NK-92 (cell line): ENCODE data around the gene NDE1.
"Not testable (repeated sequence)": the region's sequence is repeated elsewhere in the genome, so short reads cannot be mapped to it uniquely, and the experiment has no call there.

Experiments used
- DNase-seq: peaks from one replicate; lab custom pipeline; 2025; ENCODE audit not compliant: unreplicated experiment; lab: John Stamatoyannopoulos, UW

NDE1 gene

DNA sequence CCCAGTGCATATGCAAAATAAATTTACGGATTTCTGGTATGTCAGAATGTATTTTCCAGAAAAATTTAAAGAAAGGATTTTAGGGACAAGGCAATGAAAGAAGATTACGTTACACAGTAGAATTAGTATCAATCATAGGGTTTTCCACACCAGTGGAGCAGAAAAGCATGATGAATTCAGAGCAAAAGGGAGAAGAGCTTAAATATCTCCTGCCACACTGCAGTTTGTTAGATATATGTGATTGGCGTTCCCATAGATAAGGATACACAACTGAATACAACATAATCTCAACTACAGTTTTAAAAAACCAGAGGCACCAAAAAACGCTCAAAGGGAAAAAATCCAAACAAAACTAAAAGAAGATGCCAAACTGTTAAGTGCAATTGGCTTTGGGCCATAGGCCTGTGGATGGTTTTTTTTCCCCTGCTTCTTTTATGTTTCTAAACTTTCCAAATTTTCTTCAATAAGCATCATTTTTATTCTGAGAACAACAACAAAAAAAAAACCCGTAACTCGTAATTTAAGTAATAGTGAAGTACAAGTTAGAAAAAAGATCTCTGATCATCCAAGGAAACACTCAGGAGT lies 29.3 kb upstream of the NDE1 start:
- no peak for DNase-seq

DNA sequence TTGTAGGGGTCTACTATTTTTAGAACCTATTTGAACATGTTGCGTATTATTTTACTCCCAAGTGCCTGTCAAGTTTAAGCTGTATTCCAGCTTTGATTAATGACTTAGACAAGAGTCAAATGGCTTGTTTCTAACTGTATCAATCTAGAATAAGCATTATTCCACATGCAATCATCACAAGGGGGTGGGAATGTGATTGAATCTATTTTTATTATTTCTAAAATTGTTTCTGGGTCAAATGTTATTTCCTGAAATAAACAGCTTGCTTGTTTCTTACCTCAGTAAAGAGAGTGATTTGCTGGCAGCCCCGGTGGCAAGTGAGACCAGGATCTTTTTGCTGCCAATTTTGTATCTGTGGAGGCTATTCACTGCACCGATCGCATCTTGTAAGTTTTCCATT lies 28.6 kb upstream of the NDE1 start:
- DNase-seq, result no peak

DNA sequence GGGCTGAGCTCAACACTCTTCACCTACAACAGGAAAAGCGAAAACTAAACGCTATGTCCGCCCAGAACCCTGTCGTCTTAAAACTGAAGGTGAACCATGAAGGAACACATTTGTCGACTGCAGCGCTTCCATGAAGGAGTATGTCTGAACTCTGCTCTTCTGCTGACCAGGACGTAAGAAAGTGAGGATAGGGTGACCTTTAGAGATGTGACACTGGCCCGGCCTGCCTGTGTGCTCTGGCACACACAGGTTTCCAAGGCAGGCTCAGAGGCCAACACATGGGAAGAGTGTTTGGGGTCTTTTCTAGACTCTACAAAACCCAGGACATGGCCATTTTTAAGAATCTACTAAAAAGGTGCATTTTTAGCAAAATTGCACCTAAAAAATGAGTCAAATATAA lies 28.2 kb upstream of the NDE1 start:
- DNase-seq, result no peak

DNA sequence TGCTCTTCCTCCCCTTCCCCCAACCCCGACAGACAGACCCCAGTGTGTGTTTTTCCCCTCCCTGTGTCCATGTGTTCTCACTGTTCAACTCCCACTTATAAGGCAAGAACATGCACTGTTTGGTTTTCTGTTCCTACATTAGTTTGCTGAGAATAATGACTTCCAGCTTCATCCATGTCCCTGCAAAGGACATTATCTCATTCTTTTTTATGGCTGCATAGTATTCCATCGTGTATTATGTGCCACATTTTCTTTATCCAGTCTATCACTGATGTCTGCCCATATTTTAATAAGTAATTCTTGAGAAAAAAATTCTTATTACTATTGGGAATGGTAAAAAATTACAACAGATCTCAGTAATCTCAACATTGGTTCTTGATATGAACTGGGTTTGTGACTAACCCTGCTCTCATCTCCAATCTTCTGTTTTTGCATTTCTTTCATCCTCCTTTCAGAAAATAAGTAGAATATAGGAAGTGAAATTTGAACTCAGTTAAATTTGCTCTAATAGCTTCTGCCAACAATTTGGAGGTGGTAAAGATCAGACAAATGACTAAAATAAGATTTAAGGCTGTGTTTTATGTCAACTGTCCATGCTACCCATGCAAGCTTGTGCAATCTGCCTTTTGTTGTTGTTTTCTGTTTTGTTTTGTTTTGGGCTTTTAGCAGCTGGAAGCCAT lies 18.2 kb upstream of the NDE1 start:
- no peak for DNase-seq

DNA sequence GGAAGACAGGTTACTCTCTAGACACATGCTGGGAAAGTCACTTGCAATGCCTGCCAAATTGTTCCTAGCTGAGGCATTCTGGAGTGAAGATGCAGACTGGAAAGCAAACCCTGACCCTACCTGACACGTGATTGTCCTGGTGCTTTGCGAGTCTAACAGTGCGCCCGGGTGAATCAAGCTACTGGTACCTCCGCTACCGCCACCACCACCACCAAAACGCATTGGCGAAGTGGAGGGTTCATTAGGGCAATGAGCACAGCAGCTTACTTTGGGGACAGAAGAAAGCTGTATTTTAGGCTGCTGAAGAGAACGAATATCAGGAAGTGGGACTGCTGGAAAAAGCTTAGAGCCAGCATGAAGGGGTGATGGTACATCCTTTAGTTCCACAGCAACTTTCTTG lies 14.1 kb upstream of the NDE1 start:
- DNase-seq, result no peak

DNA sequence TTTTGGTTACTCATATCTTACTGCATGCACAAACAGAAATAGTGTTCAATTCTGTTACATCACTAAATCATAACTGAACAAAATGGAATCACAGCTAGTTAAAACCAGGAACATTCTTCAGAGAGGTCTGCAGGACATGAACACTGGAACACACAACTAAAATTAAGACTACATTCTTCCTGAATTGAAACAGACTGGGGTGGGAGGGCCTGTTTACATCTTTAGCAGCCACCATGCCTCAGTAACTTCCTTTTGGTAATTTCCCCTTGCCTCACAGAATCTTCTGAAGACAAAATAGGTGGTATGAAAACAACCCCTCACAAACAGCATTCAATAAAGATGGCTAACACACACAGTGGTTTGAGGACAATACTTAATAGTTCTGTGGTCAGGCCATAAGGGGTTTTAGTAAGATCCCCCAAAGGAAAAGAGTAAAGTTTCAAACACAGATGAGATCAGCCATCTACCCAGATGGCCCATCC lies 13.6 kb upstream of the NDE1 start:
- DNase-seq, result no peak

DNA sequence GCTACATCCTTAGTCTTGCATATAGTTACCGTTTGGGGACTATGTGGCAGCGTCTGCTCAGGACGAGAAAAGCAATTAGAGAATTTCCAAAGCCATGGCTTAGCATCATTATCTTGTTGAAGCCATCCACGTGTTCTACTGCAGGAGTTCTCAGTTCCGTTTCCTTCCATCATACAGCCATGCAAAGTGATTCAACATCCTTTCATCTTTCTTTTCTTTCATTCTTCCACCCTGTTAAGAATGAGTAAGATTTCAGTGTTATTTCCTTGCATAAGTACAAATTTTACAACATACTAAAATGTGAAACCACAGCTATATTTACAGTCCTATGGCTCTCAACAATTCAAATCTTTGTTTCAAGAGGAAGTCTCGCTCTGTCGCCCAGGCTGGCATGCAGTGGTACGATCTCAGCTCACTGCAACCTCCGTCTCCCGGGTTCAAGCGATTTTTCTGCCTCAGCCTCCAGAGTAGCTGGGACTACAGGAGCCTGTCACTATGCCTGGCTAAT lies 10.9 kb upstream of the NDE1 start:
- no peak for DNase-seq

DNA sequence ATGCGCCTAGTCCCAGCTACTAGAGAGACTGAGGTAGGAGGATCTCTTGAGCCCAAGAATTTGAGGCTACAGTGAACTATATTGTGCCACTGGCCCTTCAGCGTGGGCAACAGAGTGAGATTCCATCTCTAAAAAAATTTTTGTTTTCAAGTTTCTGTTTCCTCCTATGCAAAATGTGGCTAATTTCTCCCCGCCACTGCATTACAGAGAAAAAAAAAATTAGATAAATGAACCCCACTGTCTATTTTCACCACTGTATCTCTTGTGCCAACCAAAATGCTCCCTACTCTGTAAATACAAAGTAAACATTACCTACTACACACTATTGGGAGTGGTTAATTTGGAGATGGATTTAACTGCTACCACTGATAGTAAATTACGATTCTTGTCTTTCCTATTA lies 9.1 kb upstream of the NDE1 start:
- no peak for DNase-seq

DNA sequence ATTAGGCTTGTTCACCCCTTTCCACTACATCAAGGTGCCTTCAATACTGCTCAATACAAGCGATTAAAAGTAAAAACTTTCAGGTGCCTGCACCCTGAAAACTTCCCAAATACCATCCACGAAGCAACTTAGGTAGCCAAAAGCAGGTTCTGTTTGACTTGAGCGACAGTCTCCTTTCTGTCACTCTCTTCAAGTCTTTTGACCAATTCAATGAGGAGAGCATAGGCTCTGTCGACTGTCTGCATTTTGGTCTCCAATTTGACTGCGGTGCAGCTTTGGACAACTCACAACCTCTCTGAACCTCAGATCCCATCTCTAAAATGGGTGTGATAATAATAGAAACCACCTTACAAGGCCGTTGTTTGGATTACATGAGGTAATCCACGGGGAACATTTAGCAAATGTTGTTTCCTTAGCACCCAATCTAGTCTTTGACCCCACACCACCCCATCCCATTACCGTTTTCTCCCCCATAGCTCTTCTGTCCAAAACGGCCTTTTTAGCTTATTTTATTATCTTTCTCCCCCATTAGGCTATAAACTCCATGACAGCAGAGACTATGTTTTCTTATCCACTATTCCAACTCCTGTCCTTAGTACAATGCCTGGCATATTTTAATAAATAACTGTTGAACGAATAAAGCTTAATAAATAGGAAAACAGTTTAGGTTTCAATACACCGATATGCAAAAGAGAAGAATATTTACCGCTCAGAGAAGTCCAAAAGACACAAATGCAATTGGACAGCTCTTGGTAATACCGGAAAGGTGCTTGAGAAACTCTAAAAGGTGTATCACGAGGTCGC lies 8.1 kb upstream of the NDE1 start:
- no peak for DNase-seq

DNA sequence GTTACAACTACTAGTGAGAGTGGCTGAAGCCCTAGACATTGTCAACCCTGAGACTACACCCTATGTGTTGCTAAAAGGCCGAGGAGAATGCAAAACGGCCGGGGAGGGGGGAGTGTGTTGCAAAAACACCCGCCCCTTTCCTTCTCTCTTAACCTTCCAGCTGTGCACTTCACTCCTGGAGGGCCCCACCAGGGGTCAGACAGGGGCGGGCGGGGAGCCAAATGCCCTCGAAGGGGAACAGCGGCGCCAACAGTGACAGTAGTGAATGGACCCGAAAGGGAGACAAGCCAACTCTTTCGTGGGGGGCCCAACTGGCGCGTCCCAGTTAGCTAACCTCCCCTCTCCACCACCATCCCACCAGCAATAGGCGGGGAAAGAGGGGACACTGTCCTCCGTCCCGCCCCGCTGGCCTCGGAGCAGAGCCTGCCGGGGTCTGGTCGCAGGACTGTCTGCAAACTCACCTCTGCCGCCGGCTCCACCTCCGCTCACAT lies 7.4 kb upstream of the NDE1 start:
- no peak for DNase-seq

DNA sequence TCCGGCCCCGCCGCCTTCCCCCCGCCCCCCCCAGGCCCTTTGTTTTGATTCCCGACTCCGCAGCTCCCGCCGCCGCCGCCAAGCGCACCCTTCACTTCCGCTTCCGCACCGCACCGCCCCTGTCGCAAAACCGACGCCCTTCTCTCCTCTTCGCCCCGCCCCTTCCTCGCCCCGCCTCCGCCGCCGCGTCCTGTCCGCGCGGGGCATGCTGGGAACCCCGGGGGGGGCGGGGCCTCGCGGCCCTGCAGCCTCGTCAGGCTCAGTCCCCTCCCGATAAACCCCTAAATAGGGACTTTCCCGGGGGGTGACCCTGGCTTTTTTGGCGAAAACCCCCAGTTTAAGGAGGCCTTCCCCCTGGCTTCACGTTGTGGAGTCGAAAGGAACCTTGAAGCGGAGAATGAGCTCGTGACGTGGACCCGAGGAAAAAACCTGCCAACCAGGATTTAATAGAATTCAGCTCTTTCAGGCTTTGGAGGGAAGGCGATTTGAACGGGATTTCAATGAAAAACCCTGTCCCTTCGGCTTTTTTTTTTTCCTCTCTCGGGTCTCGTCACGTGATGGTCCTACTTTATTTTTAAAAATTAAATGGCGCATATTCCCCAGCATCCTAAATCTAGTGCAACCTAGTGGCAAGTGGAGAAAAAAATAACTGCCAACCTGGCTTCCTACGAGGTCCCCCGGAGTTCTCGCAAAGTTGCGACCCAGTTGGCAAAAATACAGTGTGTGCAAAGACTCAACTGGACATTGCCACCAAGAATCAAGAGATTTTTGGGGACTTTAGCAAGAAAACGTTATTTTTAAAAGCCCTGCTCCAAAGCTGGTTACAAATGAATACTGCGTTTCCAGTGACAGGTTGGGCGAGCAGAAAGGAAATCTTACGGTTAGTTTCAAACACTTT lies 6.7 kb upstream of the NDE1 start, which contains the start of gene MARF1:
Gene MARF1, minus strand, starts transcription at position 107 of the 898 bp plus-strand sequence. CDS start 3,921 bp downstream, outside the sequence.
- DNase-seq, result peak; percentile 94

DNA sequence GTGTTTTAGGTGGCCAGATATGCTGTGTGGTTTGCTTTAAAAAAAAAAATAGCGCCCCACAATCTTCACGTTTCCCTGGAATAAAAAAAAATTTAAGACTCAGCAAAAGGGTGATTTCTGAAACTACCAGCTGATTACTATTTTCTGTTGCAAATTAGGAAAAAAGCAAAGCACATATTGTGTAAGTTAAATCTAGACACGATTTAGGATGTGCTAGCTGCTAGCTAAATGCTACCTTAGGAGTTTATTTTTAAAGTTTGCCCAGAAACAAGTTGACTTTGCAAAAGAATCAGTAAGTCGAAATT lies 6.1 kb upstream of the NDE1 start:
- no peak for DNase-seq

DNA sequence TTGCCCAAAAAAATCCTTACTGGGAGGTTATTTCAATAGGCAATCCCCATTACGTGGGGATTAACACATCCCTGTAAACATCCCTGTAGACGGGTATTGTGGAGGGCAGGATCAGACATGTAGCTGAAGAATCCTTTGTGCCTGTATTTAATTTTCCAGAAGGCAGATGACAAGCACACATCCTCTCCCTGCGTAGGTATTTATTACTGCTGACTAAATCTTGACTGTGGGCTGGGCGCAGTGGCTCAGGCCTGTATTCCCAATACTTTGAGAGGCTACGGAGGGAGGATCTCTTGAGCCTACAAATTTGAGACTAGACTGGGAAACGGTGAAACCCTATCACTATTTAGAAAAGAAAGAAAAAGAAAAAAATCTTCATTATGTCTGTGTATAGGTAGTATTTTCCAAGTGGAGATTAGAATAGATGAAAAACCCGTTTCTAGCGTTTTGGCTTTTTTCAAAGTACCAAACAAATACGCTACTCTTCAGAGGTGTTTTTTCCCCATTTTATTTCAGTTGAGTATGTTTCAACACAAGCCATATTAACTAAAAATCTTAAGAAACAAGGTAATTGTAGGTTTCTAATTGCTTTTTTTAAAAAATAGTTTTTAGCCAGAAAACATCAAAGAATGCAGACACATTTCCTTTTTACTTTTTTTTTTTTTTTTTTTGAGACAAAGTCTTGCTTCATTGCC lies 5.6 kb upstream of the NDE1 start:
- no peak for DNase-seq

DNA sequence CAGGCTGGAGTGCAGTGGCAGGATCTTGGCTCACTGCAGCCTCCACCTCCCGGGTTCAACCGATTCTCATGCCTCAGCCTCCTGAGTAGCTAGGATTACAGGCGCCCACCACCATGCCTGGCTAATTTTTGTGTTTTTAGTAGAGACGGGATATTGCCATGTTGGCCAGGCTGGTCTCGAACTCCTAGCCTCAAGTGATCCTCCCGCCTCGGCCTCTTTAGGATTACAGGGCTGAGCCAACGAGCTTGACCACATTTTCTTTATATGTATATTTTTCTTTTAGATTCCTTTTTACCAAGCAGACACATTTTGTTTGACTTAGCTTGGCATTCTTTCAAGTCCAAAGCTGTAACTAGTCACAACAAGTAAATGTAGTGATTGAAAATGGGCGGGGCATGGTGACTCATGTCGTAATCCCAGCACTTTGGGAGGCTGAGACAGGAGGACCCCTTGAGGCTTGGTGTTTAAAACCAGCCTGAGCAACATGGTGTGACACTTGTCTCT lies 5.0 kb upstream of the NDE1 start:
- DNase-seq, result not testable (repeated sequence)

DNA sequence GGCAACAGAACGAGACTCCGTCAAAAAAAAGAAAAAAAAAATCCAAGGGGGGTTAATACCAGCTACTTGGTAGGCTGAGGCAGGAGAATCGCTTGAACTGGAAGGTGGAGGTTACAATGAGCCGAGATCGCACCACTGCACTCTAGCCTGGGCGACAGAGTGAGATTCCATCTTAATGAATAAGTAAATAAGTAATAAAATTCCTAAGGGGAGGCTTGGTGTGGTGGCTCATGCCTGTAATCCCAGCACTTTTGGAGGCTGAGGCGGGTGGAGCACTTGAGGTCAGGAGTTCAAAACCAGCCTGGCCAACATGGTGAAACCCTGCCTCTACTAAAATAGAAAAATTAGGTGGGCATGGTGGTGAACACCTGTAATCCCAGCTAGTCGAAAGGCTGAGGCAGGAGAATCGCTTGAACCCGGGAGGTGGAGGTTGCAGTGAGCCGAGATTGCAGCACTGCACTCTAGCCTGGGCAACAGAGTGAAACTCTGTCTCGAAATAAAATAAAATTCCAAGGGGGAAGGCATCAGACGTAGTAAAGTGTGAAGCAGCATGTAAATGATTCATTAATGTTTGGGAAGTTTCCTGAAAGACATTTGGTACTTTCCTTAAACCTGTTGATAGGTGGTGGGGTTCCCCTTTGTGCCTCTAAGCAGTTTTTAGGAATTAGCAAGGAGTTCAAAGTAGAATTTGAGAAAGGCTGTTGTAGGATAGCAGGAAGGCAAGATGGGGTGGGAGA lies 3.3 kb upstream of the NDE1 start:
- not testable (repeated sequence) for DNase-seq

DNA sequence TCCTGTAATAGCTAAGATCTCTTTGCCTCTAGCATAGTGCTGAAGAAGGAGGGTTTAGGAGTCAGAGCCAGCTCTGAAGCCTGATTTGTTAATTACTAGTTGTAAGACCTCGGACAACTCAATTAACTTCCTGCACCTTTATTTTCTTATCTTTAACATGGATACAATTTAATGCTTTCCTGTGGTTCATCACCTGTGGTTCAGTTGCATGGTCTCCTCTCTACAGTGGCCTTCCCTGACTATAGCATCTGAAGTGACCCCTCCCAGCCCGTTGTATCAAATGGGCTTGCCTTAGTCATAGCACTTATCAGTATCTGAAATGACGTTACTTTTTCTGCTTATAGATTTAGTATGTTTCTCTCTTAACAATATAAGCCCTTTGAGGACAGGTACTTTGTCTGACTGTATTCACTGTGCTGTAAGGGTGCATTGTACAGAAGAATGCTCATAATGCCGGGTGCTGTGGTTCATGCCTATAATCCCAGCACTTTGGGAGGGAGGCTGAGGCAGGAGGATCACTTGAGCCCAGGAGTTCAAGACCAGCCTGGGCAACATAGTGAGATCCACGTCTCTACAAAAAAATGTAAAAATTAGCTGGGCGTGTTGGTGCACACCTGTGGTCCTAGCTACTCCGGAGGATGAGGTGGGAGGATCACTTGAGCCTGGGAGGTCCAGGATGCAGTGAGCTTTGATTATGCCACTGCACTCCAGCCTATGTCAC lies 2.6 kb upstream of the NDE1 start:
- no peak for DNase-seq

DNA sequence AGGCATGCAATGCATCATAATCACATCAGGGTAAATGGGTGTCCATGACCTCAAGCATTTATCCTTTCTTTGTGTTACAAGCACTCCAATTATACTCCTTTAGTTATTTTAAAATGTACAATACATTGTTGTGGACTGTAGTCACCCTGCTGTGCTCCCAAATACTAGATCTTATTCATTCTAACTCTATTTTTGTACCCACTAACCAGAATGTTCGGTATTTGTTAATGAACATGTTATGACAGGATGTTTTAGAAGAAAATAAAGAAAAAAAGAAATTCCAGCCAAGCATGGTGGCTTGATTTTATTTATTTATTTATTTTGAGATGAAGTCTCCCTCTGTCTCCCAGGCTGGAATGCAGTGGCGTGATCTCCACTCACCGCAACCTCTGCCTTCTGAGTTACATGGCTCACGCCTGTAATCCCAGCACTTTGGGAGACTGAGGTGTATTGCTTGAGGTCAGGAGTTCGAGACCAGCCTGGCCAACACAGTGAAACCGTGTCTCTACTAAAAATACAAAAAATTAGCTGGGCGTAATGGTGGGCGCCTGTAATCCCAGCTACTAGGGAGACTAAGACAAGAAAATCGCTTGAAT lies 1.8 kb upstream of the NDE1 start:
- DNase-seq, result no peak

DNA sequence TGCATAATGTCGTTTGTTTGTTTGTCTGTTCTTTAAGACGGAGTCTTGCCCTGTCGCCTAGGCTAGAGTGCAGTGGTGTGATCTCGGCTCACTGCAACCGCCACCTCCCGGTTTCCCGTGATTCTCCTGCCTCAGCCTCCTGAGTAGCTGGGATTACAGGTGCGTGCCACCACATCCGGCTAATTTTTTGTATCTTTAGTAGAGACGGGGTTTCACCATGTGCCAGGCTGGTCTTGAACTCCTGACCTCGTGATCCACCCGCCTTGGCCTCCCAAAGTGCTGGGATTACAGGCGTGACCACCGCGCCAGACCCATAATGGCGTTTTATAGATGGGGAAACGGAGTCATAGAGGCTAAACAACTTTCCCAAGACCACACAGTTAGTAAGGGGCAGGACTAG lies 734 bp upstream of the NDE1 start:
- DNase-seq, result not testable (repeated sequence)

DNA sequence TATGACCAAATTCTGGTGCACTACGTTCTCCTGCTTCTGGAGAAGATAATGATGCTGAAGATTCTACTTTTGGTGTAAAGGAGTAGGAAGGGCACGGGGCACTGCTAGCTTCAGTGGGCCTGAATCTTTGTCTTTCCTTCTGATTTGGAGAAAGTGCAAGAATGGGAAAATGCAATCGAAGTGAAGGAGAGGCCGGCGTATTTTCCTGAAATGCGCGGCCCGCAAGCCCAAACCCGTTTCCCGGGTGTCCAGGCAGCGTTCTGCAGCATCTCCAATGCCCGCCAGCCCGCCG lies 372 bp upstream of the NDE1 start:
- no peak for DNase-seq
